Breast epithelium (tissue), 4 donors: ENCODE data around the gene SFXN5. TPM values are rescaled to one million over a fixed set of nuclear protein-coding genes. Genes with fewer than 3 reads are reported as not detected.

Experiments used
- DNase-seq, 2 donors: peaks; one replicate each; pipeline ENCODE4 v3.0.0-alpha.2; 2019; ENCODE audit warnings: low spot score in 2 of 2
- H3K27ac ChIP-seq, 2 donors: fragments of 200-600 bp; sonication (generic) in 1 of 2; one replicate each; pipeline ENCODE4 v1.5.1; 2016 to 2019; ENCODE audit warnings: mild to moderate bottlenecking in 1 of 2
- H3K27me3 ChIP-seq, 2 donors: fragments of 200-600 bp; sonication (generic) in 1 of 2; one replicate each; pipeline versions ENCODE4 v1.5.1 to v1.6.0; 2017 to 2019; ENCODE audit warnings: control low read depth in 1 of 2, mild to moderate bottlenecking in 1 of 2
- H3K36me3 ChIP-seq: fragments of 200-600 bp; one replicate; pipeline ENCODE4 v1.5.1; 2019
- H3K4me1 ChIP-seq, 2 donors: fragments of 200-600 bp; sonication (generic); one replicate each; pipeline ENCODE4 v1.5.1; 2016 to 2019; ENCODE audit warnings: control low read depth in 1 of 2
- H3K4me3 ChIP-seq, 3 donors: fragments of 200-600 bp; sonication (generic); 1 replicate in 2 of 3; 2 replicates in 1 of 3; pipeline ENCODE4 v1.5.1; 2016 to 2019; ENCODE audit warnings: mild to moderate bottlenecking in 3 of 3, moderate library complexity in 2 of 3
- H3K9me3 ChIP-seq, 2 donors: fragments of 200-600 bp; sonication (generic) in 1 of 2; one replicate each; pipeline ENCODE4 v1.5.1; 2016 to 2019; ENCODE audit warnings: control low read depth in 1 of 2
- POLR2A ChIP-seq: fragments of 450-650 bp; IDR thresholded peaks from one replicate; pipeline ENCODE4 v1.6.1; 2016; ENCODE audit warnings: antibody characterized with exemption, mild to moderate bottlenecking, moderate library complexity
- POLR2AphosphoS5 ChIP-seq, 3 donors: sonication (generic); formaldehyde crosslinking; IDR thresholded peaks; one replicate each; pipeline ENCODE4 v1.6.1; 2017; ENCODE audit warnings: antibody characterized with exemption in 3 of 3
- intact Hi-C: fragments of 100-400 bp; cut with DNase I; formaldehyde crosslinking; loops from one replicate; pipeline ENCODE4 v1.15.1; 2023; ENCODE audit warnings: low total_unique reads
- total RNA-seq, 3 donors: library from RNA; depleted of rRNA; stranded (reverse); fragments of >200 nt; gene quantifications; one replicate each; pipeline ENCODE4 v1.1.0, GENCODE V29; 2016
- TF ChIP-seq, protein P1 (sequence below), 3 donors: fragments of 450-650 bp; IDR thresholded peaks; one replicate each; pipeline ENCODE4 v1.5.1; 2016 to 2017; ENCODE audit warnings: antibody characterized with exemption in 3 of 3, mild to moderate bottlenecking in 3 of 3, moderate library complexity in 3 of 3

Gene SFXN5
- total RNA-seq, 3 donors from 2014 or later: 6.7 to 19.6 (median 12.8) TPM

- Histone ChIP-seq H3K4me1 (peaks cover 7% of the 10 kb centered on the region in 2 donors), H3K9me3 (no peaks in the 10 kb centered on the region), H3K4me3 (no peak overlapping the region), H3K27me3 (no peaks in the 10 kb centered on the region), H3K27ac (no peak overlapping the region), H3K36me3 (no peaks in the 10 kb centered on the region)
- TF ChIP-seq, protein P1, sequence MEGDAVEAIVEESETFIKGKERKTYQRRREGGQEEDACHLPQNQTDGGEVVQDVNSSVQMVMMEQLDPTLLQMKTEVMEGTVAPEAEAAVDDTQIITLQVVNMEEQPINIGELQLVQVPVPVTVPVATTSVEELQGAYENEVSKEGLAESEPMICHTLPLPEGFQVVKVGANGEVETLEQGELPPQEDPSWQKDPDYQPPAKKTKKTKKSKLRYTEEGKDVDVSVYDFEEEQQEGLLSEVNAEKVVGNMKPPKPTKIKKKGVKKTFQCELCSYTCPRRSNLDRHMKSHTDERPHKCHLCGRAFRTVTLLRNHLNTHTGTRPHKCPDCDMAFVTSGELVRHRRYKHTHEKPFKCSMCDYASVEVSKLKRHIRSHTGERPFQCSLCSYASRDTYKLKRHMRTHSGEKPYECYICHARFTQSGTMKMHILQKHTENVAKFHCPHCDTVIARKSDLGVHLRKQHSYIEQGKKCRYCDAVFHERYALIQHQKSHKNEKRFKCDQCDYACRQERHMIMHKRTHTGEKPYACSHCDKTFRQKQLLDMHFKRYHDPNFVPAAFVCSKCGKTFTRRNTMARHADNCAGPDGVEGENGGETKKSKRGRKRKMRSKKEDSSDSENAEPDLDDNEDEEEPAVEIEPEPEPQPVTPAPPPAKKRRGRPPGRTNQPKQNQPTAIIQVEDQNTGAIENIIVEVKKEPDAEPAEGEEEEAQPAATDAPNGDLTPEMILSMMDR (IDR thresholded peaks at IDR 0.05): no peak
- TF ChIP-seq POLR2AphosphoS5 (IDR thresholded peaks at IDR 0.05) (no peak), POLR2A (no peak)
- DNase-seq: no peak
- intact Hi-C loops: no loop called here
Observed at GRCh38 chr2:72988726-72989273, 82.7 kb downstream of the SFXN5 start.

- no peak for DNase-seq
- Histone ChIP-seq H3K4me1 (peaks cover 7% of the 10 kb centered on the region in 2 donors), H3K27me3 (no peaks in the 10 kb centered on the region), H3K27ac (no peak overlapping the region), H3K36me3 (no peaks in the 10 kb centered on the region), H3K9me3 (no peaks in the 10 kb centered on the region), H3K4me3 (no peak overlapping the region)
- TF ChIP-seq POLR2A (no peak), POLR2AphosphoS5 (IDR thresholded peaks at IDR 0.05) (no peak)
- TF ChIP-seq, protein P1 (IDR thresholded peaks at IDR 0.05): no peak
- intact Hi-C loops: no loop called here
Observed at GRCh38 chr2:72988041-72988440, 83.5 kb downstream of the SFXN5 start.

DNA sequence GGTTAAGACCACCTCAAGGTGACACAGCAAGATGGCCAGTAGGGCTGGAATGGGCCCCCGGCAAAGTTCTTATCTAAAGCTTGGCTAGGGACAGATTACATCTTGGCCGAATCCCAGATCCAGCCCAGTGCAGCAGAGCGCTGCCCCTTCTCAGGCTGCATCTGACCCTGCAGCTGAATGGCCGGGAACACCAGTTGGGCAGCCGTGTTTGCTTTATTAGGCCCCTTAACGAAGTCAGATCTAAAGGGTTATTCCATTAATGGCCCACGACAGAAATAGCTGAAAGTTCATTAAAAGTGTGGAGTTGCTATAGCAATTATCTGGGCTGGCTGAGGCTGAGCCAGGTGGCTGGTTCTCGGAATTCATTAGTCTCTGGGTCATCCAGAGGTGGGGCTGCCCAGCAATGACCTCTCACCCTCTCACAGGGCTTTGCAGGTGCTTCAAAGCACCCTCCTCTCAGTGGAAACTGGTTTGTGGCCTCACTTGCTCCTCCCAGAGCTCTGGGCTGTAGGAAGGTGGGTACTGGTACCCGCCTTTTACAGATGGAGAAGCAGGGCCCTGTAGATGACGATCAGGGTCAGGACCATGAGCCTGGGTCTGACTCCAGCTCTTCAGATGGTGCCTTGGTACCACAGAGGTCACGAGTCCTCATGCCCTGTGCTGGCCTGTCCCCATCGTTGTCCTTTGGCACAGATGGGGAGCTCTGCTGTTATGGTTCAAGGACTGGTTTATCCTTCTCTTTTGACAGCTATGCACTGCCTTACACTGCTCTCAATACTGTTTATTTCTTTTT lies 85.4 kb downstream of the SFXN5 start:
- TF ChIP-seq, protein P1 (IDR thresholded peaks at IDR 0.05): no peak
- TF ChIP-seq POLR2A (no peak), POLR2AphosphoS5 (IDR thresholded peaks at IDR 0.05) (no peak)
- H3K27ac ChIP-seq: no peak overlapping the region
- H3K36me3 ChIP-seq: no peaks in the 10 kb centered on the region
- no peak overlapping the region for H3K4me3 ChIP-seq
- H3K27me3 ChIP-seq: no peaks in the 10 kb centered on the region
- H3K9me3 ChIP-seq: no peaks in the 10 kb centered on the region
- no peak for DNase-seq
- intact Hi-C loops: no loop called here
- H3K4me1 ChIP-seq: peaks cover 7% of the 10 kb centered on the region in 2 donors

GRCh38 chr2:72985136-72985535 lies 86.4 kb downstream of the SFXN5 start:
- Histone ChIP-seq H3K27ac (no peak overlapping the region), H3K4me3 (no peak overlapping the region), H3K36me3 (no peaks in the 10 kb centered on the region), H3K4me1 (peaks cover 7% of the 10 kb centered on the region in 2 donors), H3K9me3 (no peaks in the 10 kb centered on the region), H3K27me3 (no peaks in the 10 kb centered on the region)
- TF ChIP-seq POLR2AphosphoS5 (IDR thresholded peaks at IDR 0.05): no peak
- TF ChIP-seq POLR2A: no peak
- TF ChIP-seq, protein P1 (IDR thresholded peaks at IDR 0.05): no peak
- DNase-seq: no peak
- intact Hi-C loops: no loop called here

DNA sequence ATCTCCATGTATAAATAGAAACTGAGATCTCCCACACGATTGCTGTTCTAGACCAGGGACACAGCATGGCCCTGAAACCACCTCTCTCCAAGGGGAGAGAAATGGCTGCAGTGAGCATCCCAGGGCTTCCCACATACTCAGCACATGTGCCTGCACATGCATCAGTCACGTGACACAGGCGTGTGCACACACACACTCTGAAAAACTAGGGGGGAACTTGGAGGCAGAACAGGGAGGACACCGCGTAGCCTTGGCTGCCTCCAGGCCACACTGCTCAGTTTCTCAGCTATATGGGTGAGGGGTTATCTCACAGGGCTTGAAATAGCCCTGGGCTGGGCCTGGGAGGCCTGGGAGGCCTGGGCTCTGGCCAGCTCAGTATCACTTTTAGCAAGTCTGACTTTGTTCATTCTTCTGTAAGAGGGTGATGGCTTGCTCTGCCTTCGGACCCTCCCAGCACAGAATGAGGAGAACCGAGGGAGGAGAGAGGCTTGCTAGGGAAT lies 87.3 kb downstream of the SFXN5 start:
- Histone ChIP-seq H3K27me3 (no peaks in the 10 kb centered on the region), H3K36me3 (no peaks in the 10 kb centered on the region), H3K9me3 (no peaks in the 10 kb centered on the region), H3K4me3 (no peak overlapping the region), H3K27ac (no peak overlapping the region), H3K4me1 (no peaks in the 10 kb centered on the region)
- TF ChIP-seq POLR2AphosphoS5 (IDR thresholded peaks at IDR 0.05) (no peak), POLR2A (no peak)
- TF ChIP-seq, protein P1 (IDR thresholded peaks at IDR 0.05): no peak
- DNase-seq: no peak
- intact Hi-C loops: no loop called here
